Activated CD4-positive, alpha-beta T cell treated with anti-CD3 and anti-CD28 coated beads for 4 hours (primary cell): ENCODE data around the gene STPG4.
"Not testable (repeated sequence)": the region's sequence is repeated elsewhere in the genome, so short reads cannot be mapped to it uniquely, and the experiment has no call there.

Source experiments
- DNase-seq, 2 donors: peaks; one replicate each; pipeline ENCODE4 v3.0.0-alpha.2; 2020

The STPG4 gene

GRCh38 chr2:47172922-47173695 is 18.0 kb upstream of the STPG4 start:
- DNase-seq = no peak

DNA sequence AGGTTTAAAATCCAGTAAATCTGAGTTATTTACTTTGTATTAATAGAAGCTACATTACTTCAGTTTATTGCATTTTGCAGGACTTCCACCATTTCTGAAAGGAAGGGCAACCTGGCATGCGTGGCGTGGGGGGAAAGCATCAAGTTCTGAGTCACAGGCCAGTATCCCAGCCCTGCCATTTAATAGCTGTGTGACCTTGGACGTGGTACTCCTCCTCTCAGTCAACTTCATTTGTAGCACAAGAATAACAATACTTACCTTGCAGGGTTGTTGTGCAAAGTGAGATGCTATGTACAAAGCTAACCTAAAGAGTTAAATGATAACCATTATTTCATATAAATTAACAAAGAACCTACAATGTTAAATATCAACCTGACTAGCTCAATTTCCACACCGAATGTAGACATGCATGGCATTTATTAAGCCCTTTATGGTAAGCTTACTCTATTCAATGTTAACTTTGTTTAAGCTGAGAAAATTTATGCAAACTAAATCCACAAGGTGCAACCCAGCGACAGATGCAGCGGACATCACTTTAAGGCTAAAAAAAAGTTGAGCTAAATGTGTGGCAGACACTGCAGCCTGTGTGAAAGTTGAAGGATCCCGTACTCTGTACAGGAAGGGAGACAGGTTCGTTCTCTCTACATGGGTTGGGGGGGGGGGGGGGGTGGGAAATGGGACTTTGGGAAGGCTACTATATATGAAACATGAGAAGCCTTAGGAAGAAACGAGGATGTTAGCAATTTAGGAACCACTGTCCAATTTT is 17.2 kb upstream of the STPG4 start:
- DNase-seq = no peak

- DNase-seq = no peak
Measured at GRCh38 chr2:47169784-47170183, 14.7 kb upstream of the STPG4 start.

- DNase-seq = not testable (repeated sequence)
Measured at GRCh38 chr2:47168895-47169294, 13.8 kb upstream of the STPG4 start.

- DNase-seq = no peak
Measured at GRCh38 chr2:47167149-47167548, 12.0 kb upstream of the STPG4 start.

- DNase-seq = no peak
Measured at GRCh38 chr2:47165001-47165555, 10.0 kb upstream of the STPG4 start.

DNA sequence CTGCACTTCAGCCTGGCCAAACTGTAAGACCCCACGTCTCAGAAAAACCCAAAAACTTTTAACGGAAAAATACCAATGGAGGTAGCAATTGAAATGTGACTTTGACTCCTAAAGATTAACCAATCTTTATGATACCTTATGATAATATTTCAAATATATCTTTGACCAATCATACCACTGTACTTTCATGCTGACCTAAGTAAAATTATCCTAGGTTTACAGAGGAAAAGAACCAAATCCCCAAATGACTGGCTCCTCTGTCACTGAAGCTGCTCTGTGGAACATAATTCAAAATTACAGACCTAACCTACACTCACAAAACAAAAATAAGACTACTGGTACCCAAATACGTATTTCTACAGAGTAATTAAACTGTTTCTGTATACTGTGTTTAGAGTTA is 7.7 kb upstream of the STPG4 start:
- no peak for DNase-seq

GRCh38 chr2:47161475-47161874 is 6.4 kb upstream of the STPG4 start:
- DNase-seq = no peak

DNA sequence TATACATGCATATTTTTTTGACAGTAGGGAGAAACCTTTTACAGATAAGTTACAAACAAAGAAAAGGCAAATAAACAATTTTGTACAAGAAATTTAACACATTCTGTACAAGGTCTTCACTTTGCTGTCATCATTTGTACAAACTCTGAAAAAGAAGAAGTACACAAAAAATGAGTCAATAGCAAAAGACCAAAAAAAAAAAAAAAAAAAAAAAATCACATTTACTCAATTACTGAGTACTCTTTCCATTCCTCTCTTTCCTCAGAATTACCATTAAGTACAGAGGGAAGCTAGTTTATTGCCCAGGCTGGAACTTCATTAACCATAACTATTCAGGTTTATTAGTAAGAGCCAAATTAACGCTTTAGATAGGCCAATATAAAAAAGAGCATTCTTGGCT is 5.6 kb upstream of the STPG4 start:
- DNase-seq = no peak

- no peak for DNase-seq
Measured at GRCh38 chr2:47160211-47160610, 5.1 kb upstream of the STPG4 start.

DNA sequence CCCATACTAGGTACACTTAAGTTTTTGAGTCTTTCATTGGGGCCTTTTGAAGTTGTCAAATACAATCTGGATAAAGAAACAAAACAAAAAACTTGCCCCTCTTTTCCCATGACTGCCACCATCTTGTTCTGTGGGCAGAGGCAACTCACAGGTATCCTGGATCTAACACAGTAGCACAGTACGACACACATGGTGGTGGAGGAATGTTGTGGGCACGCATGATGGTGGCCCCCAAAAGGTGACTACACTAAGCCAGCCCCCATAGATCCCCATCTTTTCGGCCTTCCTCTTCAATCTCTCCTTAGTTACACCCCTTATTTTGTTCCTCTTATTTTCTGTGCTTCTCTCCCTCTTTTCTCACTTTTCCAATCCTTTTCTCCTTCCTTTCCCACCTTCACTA is 4.5 kb upstream of the STPG4 start:
- no peak for DNase-seq

DNA sequence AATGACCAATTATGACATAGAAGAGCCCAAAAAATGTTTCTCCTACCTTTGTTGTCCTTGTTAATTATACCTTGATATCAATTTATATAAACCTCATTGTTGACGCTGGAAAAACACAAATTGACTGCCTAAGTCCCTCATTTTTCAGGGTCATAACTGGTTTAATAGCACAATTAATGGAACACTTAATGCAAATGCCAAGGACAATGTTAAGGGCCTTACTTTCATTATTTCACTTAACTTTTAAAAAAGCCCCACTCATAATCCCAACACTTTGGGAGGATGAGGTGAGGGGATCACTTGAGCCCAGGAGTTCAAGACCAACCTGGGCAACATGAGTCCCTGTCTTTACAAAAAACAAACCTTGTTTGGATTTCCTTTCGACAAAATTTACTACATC is 3.5 kb upstream of the STPG4 start:
- DNase-seq = no peak

DNA sequence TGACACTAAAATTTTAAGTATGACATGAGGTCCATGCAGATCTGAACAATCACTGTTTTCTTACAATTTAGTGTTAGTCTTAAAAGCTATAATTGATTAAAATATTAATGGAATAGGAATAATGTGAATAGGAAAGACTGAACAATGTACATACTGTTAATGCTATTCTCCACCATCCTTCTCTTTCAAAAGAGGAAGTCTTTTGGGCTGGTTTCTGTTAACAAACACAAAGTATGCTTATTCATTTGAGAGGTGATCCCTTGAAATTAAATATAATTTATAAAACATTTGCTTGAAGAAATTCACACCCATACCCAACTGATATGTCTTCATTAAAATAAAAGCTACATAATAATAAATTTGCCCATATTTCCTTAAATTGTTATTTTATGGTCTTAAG is 2.3 kb downstream of the STPG4 start:
- DNase-seq = no peak

- no peak for DNase-seq
Measured at GRCh38 chr2:47150175-47150574, 4.9 kb downstream of the STPG4 start.

GRCh38 chr2:47147021-47147420 is 8.1 kb downstream of the STPG4 start:
- no peak for DNase-seq

DNA sequence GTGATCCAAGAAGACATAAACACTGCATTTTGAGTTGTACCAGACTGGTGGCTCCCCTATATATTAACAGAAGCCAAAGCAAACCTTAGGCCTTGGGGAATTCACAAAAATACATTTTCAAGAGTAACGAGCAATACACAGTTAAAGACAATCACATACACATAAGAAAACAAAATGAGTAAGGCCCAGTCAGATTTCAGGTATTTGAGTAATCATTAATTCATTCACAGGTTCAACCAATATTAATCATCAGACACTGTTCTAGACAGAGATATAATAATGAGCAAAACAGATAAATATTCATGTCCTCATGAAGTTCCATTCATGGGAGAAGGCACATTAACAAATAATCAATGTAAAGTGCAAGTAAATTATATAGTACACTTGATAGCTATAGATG is 9.6 kb downstream of the STPG4 start:
- no peak for DNase-seq

GRCh38 chr2:47141520-47141919 is 13.6 kb downstream of the STPG4 start:
- no peak for DNase-seq

DNA sequence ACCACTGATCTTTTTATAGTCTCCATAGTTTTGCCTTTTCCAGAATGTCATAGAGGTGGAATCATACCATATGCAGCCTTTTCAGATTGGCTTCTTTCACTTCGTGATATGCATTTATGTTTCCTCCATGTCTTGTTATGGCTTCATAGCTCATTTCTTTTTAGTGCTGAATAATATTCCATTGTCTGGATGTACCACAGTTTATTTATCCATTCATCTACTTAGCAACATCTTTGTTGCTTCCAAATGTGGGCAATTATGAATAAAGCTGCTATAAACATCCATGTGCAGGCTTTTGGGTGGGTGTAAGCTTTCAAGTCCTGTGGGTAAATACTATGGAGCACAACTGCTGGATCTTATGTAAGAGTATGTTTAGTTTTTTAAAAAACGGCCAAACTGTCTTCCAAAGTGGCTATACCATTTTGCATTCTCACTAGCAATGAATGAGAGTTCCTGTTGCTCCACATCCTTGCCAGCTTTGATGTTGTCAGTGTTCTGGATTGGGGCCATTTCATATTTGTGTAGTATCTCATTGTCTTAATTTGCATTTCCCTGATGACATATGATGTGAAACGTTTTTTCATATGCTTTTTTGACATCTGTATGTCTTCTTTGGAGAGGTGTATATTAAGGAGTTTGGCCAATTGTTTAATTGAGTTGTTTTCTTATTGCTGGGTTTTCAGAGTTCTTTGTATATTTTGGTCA is 20.6 kb downstream of the STPG4 start:
- DNase-seq = no peak

- DNase-seq = no peak
Measured at GRCh38 chr2:47133046-47133445, 22.1 kb downstream of the STPG4 start.

GRCh38 chr2:47129191-47129706 is 25.9 kb downstream of the STPG4 start:
- DNase-seq = no peak

DNA sequence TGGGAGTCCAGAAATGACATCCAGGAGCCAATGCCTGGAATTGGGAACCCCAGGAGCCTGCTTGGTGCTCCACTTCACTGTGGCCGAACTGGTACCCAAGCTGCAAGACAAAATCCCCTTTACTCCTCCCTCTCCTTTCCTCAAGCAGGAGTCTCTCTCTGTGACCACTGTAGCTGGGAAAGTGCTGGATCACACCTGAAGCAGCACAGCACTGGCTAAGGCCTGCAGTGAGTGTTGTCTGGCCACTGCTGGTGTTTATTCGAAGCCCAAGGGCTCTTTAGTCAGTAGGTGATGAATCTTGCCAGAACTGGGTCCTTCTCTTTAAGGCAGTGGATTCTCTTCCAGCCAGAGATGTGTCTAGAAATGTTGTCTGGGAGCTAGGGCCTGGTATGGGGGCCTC is 26.4 kb downstream of the STPG4 start:
- DNase-seq = no peak

- no peak for DNase-seq
Measured at GRCh38 chr2:47127862-47128543, 27.1 kb downstream of the STPG4 start.

DNA sequence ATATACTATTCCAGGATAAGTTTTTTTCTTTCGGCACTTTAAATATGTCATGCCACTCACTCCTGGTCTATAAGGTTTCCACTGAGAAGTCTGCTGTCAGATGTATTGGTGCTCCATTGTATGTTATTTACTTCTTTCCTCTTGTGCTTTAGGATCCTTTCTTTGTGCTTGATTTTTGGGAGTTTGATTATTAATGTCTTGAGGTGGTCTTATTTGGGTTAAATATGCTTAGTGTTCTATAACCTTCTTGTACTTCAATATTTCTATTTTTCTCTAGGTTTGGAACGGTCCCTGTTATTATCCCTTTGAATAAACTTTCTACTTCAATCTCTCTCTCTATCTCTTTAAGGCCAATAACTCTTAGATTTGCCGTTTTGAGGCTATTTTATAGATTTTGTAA is 28.3 kb downstream of the STPG4 start:
- no peak for DNase-seq
